KBM-7 (cell line): ENCODE measurements around the gene RAB2B.

ENCODE experiments used
- DNase-seq: peaks from one replicate; pipeline ENCODE4 v3.0.0-alpha.2; 2015
- in situ Hi-C: fragments of 300-500 bp; cut with MboI; formaldehyde crosslinking; loops from 2 replicates; pipeline ENCODE4 v1.14.3; 2020; ENCODE audit warnings: low sequenced_read_pairs, low pct_unique_long_range_greater_than_20kb, mixed read lengths

Gene RAB2B

DNA sequence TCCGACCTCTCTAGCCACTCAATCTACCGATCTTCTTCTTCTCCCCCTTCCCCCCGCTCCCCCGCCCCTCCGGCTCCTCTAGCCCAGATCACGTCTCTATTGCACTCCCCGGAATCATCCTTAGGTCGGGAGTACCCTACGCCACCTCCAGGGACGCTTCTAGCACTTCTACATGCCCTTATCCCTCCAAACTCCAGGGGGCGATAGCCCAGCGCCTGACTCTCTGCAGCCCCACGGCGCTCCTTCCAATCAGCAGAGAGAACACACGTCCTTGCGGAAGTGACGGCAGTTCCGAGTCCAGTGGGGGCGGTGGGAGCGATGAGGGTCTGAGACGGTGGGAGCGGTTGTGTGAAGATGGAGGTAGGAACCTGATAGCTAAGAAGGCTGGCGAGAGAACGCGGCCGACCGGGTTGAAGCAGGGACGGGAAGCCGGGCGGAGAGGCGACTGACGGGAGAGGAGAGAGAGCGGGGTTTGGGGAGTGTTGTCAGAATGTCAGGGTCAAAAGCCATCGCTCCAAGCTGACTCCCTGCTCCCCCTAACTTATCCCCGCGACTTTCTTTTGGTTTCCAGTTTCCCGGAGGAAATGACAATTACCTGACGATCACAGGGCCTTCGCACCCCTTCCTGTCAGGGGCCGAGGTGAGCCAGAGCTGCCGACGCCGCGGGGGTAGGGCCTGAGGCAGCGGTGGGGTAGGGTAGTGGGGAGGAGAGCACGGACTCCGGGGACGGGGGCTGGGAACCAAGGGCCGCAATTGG lies at the start of gene RAB2B, which contains the start of gene TOX4:
RAB2B (minus strand) TSS at position 35 of the 757 bp plus-strand sequence. CDS start 87 bp downstream, outside the sequence.
TOX4 (plus strand) TSS at position 271 of the 757 bp plus-strand sequence; CDS start at position 355, 84 bp downstream.
- in situ Hi-C loops: no loop called here
- DNase-seq: peak; percentile 99

DNA sequence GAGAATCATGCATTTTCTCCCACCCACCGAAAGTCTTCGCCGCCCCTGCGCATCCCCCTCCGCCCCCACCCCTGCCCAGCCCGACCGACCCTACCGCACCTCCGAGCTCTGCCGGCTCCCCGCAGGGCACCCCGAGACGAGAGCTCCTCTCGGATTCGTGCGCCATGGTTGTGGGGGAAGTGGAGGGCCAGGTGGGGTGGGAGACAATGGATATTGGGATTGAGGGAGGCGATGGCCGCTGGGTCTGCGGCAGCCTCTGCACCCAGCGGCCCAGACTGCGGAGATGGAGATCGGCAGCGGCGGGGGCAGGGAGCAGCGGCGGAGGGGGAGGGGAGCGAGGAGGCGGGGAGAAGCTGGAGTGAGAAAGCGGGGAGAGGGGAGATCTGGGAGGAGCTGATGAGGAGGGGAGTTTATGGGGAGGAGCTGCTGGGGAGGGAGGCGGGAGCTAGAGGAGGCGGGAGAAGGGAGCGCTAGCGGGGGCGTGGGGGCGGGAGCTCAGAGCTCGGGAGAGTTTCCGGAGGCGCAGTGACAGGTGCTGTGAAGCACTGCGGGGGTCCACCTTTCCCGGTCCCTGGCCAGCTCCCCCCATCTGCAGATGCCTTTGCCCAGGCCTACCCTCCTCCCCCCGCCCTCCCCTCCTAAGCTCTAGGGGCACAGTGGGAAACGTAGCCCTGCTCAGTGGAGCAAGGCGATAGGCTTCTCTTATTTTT lies 49.4 kb upstream of the RAB2B start, which contains the start of gene SALL2:
SALL2 (minus strand) TSS at position 385 of the 710 bp plus-strand sequence; CDS start at position 166, 219 bp downstream.
- in situ Hi-C loops: no loop called here
- no peak for DNase-seq

DNA sequence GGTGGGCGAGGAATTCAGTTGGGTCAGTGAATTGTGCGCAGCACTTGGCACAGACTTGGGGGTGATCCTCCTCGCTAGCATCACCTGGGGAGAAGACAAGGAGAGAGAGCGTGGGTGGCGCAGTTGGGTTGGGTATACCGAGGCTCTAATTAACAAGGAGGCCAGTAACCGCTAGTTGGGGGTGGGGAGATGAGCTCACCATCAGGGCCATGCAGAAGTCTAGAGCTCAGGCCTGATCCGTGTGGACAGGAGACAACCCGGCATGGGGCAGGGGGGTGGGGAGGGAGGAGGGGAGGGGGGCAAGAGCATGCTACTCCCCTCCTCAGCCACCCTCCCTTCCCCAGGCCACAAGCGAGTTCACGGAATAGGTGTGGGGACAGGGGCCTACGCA lies 48.8 kb upstream of the RAB2B start:
- DNase-seq: no peak
- in situ Hi-C loops: no loop called here

DNA sequence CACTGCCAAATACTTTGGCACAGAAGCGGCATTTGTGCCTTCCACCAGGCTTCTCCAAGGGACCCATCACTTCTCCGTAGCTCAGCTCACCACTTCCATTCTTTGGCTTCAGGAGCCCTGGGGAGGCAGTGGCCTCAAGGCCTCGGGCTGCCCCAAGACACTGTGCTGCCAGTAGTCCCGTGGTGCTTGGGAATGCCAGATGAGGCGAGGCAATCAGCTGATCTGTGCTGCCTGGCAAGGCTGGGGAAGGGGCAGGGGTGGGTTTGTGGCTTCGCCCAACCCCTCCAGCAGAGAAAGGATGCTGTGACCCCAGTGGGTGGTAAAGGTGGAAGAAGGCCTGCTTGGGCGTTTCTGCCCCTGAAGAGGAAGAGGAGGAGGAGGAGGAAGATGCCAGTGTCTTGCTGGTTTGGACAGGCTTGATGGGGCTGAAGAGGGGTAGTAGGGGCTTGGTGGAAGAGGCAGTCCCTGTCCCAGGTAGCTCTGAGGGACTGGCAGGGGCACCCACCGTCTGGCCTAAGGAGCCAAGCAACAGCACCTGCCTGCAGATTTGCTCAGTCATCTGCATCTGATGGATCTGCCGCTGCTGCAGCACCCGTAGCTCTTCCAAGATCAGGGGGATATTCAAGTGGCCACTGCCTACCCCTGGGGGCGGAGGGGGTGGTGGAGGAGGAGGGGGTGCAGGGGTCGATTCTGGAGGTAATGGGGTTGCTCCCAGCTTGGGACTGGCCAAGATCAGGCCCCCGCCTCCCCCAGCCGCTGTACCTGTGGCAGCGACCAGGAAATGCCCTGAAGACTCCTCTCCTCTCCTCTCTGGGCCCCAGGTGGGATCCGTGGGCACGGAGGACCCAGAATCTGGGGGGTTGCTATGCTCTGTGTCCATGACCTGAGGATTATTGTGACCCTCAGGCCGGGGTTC lies 48.1 kb upstream of the RAB2B start:
- DNase-seq: no peak
- in situ Hi-C loops: no loop called here

DNA sequence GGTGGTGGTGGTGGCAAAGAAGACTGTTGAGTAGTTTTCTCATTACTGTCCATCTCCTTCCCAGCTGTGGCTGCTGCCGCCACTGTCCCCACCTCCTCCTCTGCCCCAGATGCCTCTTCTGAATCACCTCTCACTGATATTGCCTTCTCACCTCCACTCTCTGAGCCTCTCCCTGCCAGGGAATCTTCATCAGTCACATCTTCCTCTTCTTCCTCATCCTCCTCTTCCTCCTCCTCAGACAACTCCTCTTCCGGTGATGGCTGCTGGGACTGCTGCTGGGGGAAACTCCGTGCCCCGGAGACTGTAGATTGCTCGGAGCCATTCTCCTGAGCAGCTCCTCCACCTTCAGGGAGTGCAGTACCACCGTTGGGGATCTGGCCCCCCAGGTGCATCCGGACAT lies 46.4 kb upstream of the RAB2B start:
- in situ Hi-C loops: no loop called here
- no peak for DNase-seq

DNA sequence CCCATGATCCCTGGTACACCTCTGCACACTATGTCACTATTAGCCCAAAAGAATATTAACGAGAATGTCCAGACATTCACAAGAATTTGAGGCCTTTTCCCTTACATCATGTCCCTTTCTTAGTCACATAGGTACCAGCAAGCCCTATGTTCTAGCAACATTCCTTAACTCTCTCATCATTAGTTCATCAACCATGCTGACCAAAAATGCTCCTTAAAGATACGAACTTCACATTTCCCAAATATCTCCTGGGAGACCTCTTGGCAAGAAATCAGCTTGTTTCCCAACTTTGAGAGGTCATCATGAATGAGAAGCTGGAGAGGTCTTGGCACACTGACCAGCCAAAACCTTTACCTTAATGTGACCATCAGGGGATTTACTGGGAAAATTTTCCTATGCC lies 44.7 kb upstream of the RAB2B start:
- DNase-seq: no peak
- in situ Hi-C loops: no loop called here

DNA sequence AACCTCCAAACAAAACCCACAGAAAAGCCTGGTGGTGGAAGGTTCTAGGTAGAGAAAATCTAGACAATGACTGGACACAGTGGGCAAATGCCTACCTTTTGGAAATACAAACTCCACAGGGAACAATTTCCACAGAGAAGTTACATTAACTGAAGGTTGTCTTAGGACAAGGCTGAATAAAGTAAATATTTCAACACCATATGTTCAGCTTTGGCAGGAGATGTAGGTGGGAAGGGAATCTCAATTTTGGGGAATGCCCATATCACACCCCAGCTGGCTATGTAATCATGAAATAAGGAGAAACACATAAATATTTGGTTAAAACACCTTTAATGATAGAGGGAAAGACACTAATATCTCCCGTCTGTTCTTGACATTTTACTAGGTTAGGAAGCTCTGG lies 44.0 kb upstream of the RAB2B start:
- DNase-seq: no peak
- in situ Hi-C loops: no loop called here

DNA sequence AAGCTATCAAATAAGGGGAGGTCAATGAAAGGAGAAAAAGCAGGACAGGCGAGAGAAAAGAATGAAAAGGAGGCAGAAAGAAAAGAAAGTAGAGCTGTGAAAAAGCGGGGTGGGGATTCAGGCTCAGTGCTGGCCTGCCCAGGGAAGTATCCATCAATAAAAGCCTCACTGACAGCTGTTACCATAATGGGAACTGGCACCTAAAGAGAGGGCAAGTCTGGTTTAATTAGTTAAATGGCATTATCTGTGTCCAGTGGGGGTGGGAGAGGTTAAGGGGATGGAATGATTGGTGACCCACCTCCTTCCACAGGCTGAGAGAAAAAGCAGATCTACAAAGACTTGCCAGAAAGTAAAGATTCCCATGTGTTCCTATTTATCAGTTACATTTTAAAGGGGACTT lies 42.0 kb upstream of the RAB2B start:
- DNase-seq: no peak
- in situ Hi-C loops: no loop called here

DNA sequence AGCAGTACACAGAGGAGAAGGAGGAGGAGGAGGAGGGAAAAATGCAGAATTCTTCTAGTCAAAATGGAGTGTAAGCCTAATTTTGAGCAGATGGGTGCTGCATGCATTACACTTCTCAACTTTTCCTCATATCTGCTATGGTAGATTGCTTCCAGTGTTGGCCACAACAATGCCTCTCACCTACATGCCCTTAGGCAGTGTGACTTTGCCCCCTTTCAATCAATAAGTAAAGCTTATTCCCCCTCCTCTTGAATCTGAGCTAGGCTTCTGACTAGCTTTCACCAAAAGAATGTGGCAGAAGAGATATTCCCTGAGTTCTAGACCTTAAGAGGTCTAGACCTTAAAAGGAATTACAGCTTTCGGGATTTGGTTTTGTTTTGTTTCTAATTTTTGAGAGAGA lies 37.6 kb upstream of the RAB2B start:
- DNase-seq: no peak
- in situ Hi-C loops: no loop called here

DNA sequence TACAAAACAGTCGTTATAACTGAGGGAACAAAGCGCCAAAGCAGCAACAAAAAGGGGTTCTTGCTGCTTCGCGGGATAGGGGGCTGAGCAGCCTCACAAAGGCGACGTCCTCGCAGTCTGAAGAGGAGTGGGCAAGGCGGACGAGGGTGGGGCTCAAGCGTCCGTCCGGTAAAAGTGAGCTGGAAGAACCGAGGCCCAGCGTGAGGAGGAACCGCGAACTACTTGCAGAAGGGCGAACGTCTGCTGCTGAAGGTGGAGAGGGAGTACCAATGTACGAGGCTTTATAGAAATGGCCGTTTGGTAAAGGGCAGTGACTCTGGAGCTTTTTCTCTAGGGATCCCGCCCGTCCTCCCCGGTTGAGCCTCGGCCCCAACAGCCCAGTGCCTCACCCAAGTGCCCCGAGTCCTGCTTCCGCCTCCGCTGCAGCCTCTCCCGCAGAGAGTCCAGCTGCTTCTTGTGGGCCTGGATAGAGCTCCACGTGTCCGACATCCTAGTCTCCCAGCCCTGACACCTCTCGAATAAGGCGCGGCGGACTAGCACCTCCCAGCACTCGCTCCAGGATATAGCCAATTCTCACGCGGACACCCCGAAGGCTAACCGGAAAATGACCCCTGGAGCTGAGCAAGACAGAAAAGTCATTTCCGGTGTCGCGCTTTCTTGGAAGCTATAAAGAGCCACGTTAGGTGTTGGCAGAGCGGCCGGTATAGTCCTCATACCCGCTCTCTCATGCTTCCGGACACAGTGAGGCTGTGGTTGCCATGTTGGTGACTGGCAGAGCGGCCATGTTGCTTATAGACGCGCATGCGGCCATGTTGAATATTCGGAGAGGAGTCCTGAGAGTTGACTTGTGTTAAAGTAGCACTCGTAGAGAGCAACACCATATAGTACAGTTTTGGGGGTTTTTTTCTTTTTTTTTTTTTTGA lies 34.2 kb upstream of the RAB2B start, which contains the start of gene METTL3:
METTL3 (minus strand) TSS at position 606 of the 923 bp plus-strand sequence; CDS start at position 489, 117 bp downstream.
- in situ Hi-C loops: no loop called here
- DNase-seq: peak; percentile 97

DNA sequence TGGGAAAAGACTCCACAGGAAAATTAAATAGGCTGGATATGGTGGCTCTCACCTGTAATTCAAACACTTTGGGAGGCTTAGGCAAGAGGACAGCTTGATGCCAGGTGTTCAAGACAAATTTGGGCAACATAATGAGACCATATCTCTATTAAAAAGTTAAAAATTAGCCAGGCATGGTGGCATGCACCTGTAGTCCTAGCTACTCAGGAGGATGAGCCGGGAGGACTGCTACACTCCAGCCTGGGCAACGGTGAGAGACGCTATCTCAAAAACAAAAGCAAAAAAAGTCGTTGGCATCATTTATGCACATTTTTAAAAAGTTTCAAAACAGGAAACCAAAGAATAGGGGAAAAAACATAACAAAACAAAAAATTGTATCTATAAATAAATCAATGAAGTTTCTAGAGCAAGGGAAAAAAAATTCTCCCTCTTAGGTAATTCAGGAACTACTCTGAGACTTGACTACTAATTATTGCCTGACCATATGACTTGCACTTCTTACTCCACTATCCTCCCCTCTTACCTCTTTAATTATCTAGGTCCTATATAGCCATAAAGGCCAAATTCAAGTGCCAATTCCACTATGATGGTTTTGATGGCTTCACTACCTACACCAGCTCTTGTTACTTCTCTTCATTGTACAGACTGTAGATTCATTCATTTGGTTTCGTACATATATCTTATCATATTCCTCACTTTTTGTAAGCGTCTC lies 32.8 kb upstream of the RAB2B start:
- in situ Hi-C loops: no loop called here
- no peak for DNase-seq

DNA sequence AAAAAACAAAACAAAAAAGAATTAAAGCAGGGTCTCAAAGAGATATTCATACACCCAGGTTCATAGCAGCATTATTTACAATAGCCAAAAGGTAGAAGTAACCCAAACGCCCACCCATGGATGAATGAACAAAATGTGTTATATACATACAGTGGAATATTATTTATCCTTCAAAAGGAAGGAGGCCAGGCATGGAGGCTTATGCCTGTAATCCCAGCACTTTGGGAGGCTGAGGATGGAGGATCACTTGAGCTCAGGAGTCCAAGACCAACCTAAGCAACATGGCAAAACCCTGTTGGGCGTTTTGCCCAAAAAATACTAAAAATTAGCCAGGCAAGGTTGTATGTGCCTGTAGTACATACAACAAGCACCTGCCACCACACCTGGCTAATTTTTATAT lies 29.8 kb upstream of the RAB2B start:
- no peak for DNase-seq
- in situ Hi-C loops: no loop called here

DNA sequence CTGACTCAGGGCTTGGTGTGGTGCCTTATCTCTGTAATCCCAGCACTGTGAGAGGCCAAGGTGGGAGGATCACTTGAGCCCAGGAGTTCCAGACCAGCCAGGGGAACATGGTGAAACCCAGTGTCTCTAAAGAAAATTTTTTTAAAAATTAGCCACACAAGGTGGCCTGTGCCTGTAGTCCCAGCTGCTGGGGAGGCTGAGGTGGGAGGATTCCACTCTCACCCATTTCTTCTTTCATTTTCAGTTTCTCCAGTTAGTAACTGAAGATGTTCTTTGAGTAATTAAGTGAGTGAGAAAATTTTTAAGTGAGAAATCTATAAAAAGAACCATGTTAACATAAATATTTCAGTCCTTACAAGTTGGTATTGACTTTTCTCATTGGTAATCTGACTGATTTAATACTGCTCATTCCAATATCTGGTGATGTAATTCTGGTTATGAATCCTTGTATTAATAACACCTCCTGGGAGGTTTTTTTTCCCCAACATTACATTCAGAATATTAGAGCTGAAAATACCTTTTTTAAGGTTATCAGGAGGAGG lies 28.3 kb upstream of the RAB2B start:
- DNase-seq: no peak
- in situ Hi-C loops: no loop called here

DNA sequence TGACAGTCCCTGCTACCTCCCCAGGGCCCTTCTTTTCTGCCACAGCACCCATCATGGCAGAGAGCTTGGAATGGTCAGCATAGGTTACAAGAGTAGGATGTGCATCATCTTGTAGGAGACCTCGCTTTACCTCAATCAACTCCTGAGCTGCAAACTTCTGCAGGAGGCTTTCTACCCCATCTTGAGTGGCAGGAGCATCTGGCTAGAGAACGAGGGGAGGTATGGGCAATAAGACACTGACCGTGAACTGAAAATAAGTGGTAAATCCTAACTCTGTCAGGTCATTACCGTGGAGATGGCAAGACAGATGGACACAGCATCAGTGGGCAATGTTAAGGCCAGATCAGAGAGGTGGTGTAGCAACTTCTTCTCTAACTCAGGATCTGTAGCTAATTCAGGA lies 26.6 kb upstream of the RAB2B start:
- in situ Hi-C loops: no loop called here
- no peak for DNase-seq

DNA sequence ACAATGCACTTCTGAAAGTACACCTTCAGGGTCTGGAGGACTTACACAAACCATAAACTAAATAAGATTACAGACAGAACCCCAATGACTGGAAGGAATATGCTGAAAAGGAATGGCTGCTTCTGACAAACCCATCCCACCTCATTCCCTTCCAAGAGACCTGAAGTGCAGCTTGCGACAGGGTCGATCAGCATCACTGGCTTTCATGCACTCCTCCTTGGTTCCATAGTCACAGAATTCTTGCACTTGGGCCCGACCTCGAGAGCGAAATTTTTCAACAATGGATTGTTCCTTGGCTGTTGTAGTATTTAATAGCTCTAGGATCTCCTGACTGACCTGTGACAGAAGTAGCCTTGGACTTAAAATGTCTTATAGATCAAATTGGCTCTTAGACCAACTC lies 24.8 kb upstream of the RAB2B start:
- no peak for DNase-seq
- in situ Hi-C loops: no loop called here

DNA sequence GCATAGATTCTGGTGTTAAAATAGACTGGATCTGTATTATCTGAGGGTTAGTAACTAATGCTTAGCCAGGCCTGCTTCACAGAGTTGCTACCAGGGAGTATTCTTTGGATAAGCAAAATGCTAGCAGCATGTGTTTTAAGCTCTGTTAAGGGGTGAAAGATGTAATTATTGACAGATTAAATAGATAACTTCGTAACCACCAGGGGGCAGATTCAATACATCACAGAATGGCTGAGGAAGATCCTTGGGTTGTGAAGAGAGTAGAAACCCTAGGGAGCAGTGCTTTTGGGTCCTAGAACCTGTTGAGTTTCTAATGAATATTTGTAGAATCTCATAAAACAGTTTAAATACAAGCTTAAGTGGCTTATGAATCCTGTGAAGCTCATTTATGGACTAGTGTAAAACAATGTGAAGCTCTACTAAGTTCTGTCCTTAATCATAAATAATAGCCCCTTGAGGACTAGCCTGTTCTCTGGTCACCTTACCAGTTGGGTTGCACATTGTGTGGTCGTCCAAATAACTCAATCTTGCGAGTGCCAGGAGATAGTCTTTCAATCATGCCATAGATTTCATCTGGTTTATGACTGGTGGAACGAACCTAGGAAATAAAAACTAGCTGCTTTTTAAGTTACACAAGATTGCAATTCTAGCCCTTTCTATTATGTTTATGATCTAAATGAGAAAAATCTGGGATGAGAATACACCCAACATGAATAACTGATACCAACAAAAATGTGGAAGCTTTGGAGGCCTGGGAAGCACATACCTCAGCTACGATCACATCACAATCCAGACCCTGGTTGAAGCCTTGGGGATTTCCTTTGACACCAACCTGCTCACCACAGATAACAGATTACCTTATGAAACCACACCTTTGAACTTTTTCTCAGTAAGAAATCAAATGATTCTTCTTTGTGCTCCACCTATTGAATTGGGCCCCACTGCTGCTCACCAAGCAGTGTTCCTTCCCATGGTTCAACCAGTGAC lies 22.1 kb upstream of the RAB2B start:
- in situ Hi-C loops: no loop called here
- DNase-seq: peak; percentile 63
